Heart left ventricle (tissue), 13 donors: ENCODE data around the gene EHMT2.

Experiments used
- CTCF ChIP-seq, 12 donors: fragments of 200-600 bp; sonication (generic) in 4 of 12; IDR thresholded peaks; one replicate each; pipeline versions ENCODE4 v1.5.0 to v1.8.0; 2018 to 2022; ENCODE audit warnings: antibody characterized with exemption in 12 of 12, mild to moderate bottlenecking in 5 of 12
- POLR2A ChIP-seq, 2 donors: fragments of 450-650 bp; IDR thresholded peaks; one replicate each; pipeline ENCODE4 v1.6.1; 2017; ENCODE audit warnings: antibody characterized with exemption in 2 of 2, mild to moderate bottlenecking in 2 of 2, moderate library complexity in 2 of 2
- donor health status: ischemic (EF 13 %, LVEDD 7.1; RV severe dilation, severe dysfunction).
- donor health status: DM: no; HTN: yes; CAD: no.
- donor health status: DM: no; HTN: no; CAD: no.
- donor health status: ischemic (EF 25% LVEDD 6.9; RV normal size, moderate dysfunction).
- donor health status: ischemic (EF 25% LVEDD 5.7; RV mildly dilated, moderate dysfunction).
- donor health status: ischemic (EF 35%, LVEDD 5.7; RV mildly dilated, moderate dysfunction).
- donor health status: nonischemic (EF 11% LVEDD 7.7; RV severe dilation, severe dysfunction).
- donor health status: DM: yes; HTN: yes; CAD: no.
- donor health status: PGD.
- donor health status: ischemic (EF 29% LVEDD 5.4; RV normal size, mild dysfunction).
- donor health status: nonischemic (EF 23%, LVEDD 6.1; RV moderate dilation, normal function).

GRCh38 chr6:31860349-31860748, 37.1 kb downstream of the EHMT2 start:
- TF ChIP-seq POLR2A (IDR thresholded peaks at IDR 0.05) = no peak
- TF ChIP-seq CTCF (IDR thresholded peaks at IDR 0.05) = no peak
